HPDE6-E6E7 (cell line): Measurements from ENCODE around the gene TEX14.
"Not testable (repeated sequence)": the region's sequence is repeated elsewhere in the genome, so short reads cannot be mapped to it uniquely, and the experiment has no call there.

ENCODE experiments used
- DNase-seq: peaks from one replicate; pipeline ENCODE4 v3.0.0; 2011; ENCODE audit warnings: missing footprints; ENCODE audit errors: extremely low spot score

TEX14 gene

GRCh38 chr17:58611331-58611730 lies 80.5 kb downstream of the TEX14 start:
- DNase-seq, result no peak

GRCh38 chr17:58606934-58607333 lies 84.9 kb downstream of the TEX14 start:
- DNase-seq, result no peak

DNA sequence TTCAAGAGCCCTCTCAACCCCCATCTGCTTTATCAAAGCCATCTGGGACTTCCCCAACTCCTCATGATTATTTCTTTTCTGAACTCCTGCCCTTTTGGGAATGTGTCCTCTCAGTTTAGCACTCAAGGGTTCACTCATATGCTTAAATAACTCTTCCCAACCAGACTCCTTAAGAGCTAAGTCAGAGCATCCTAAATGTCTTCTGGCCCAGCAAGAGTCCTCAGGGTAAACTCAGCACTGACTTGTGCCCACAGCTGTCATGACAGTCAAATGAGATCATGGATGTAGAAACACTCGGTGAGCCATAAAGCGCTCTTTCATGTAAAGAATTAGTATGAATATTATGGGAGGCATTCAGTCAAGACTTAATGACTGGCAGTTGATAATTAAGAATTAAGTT lies 85.9 kb downstream of the TEX14 start:
- no peak for DNase-seq

DNA sequence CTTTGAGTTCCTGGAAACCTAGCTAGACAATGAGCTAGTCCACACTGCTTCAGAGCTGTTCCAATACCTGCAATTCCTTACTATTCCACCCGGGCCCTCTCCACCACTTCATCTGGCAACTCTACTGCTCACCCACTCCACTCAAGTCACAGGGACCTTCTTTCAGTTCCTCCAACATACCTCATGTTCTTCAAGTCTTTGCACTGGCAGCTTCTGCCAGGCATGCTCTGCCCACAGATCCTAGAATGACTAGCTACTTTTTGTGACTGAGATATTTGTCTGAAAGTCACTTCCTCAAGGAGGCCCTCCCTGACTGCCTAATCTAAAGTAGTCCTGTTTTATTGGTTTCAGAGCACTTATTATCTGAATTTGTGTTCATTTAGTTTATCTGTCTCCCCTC lies 86.4 kb downstream of the TEX14 start:
- DNase-seq, result no peak

- DNase-seq, result no peak
Measured at GRCh38 chr17:58601976-58602375, 89.9 kb downstream of the TEX14 start.

- DNase-seq, result no peak
Measured at GRCh38 chr17:58597371-58597770, 94.5 kb downstream of the TEX14 start.

- no peak for DNase-seq
Measured at GRCh38 chr17:58595194-58595792, 96.6 kb downstream of the TEX14 start.

- DNase-seq, result no peak
Measured at GRCh38 chr17:58593123-58593522, 98.7 kb downstream of the TEX14 start.

DNA sequence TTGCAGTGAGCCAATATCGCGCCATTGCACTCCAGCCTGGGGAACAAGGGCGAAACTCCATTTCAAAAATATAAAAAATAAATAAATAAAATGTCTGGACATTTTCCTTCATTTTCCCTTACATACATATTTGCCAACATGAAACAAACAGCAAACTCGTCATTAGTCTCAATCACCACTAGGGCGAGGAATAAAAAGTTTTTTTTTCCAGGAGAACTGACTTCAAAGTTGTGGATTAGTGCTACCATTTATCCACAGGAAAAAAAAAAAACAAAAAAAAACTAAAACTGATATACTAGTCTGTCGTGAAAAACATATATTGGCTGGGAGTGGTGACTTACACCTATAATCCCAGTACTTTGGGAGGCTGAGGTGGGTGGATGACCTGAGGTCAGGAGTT lies 100.4 kb downstream of the TEX14 start:
- no peak for DNase-seq

DNA sequence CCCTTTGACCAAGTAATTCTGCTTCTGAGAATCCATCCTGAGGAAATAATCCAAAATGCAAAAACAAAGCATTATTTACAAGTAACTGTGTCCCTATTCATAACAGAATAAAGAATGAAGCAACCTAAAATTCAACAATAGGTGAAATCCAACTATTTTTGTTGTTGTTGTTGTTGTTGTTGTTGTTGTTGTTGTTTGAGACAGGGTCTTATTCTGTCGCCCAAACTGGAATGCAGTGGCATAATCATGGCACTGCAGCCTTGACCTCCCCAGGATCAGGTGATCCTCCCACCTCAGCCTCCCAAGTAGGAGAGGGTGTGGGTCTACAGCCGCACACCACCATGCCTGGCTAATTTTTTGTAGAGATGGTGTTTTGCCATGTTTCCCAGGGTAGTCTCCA lies 101.5 kb downstream of the TEX14 start:
- DNase-seq, result no peak

DNA sequence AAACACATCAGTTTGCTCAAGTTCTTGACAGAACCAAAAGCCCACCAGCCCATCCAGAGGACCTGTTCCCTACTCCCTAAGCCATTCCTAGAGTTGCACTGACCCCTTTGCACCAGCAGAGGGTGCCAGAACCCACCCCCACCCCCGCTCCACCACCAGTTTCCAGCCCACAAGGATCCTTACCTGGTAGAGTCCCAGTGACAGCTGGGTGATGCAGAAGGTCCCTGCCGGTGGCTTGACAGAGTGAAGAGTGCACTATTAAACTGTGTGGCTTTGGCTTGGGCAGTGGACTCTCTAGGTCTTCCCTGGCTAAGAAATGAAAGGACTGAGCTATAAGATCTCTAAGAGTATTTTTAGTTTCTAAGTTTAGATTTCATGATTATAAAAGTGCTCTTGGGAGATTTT lies 104.1 kb downstream of the TEX14 start:
- peak; percentile 85 for DNase-seq

- DNase-seq, result no peak
Measured at GRCh38 chr17:58586009-58586644, 105.7 kb downstream of the TEX14 start.

- no peak for DNase-seq
Measured at GRCh38 chr17:58585554-58585953, 106.3 kb downstream of the TEX14 start.

GRCh38 chr17:58583486-58583885 lies 108.4 kb downstream of the TEX14 start:
- no peak for DNase-seq

DNA sequence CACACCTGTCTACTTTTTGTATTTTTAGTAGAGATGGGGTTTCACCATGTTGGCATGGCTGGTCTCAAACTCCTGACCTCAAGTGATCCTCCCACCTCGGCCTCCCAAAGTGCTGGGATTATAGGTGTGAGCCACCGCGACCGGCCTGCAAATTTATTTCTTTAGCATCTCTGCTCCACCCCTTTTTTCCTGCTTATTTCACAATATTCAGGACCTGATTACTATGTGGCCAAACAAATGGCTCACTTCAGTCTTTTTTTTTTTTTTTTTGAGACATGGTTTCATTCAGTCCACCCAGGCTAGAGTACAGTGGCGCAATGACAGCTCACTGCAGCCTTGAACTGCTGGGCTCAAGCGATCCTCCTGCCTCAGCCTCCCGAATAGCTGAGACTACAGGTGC lies 109.1 kb downstream of the TEX14 start:
- DNase-seq, result not testable (repeated sequence)

DNA sequence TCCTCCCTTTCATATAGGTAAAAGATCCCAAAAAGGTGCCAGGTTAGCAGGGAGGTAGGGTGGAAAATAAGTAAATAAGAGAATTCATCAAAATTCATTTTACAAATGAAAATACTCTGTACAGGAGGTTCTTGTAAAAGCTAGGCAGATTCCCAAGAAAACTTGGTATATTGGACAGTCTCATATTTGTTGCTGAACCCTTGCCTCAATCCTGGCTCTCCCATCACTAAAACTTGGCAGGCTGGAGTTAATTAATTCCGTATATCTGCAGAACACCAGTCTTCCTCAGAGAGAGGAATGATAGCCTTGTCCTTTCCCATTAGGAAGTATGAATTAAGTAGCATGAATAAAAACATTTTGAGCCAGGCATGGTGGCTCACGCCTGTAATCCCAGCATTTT lies 111.2 kb downstream of the TEX14 start:
- no peak for DNase-seq

GRCh38 chr17:58577696-58578095 lies 114.1 kb downstream of the TEX14 start:
- no peak for DNase-seq

GRCh38 chr17:58576679-58577367 lies 115.0 kb downstream of the TEX14 start:
- DNase-seq, result peak; percentile 58

GRCh38 chr17:58575511-58575910 lies 116.3 kb downstream of the TEX14 start:
- DNase-seq, result peak; percentile 55

DNA sequence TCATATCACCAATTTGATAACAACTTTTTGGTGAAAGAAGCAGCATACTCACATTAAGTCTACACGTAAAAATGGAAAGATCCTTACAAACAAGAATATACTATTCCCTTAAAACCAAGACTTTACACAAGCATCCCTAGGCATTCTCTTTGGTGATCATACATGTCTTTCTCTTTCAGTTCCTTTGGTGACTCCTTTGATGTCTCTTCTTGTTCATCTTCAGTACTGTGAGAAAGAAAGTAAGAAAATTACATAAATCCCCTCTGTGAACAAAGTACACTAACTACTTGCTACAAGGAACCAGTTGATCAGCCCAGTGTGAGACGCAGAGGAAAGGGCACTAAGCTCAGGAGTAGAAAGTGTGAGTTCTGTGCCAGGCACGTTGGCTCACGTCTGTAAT lies 117.8 kb downstream of the TEX14 start:
- DNase-seq, result no peak

DNA sequence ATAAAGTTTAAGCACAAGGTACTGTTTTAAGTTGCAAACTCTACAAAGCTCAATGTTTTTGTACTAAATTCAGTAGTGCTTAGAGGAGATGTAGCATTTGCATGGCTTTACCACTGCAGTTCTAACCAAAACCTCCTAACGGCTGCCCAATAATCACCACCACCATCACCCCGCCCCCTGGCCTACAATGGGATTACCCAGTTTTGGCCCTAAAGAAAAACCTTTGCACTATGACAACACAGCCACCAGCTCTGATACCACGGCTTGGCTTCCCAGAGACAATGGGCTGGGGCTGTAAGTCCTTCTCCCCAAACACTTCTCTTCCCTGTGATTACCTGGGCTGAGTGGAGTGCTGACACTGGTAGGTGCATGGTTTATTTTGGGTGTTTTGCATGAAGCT lies 119.0 kb downstream of the TEX14 start:
- DNase-seq, result no peak

GRCh38 chr17:58570758-58571157 lies 121.1 kb downstream of the TEX14 start:
- DNase-seq, result no peak

- no peak for DNase-seq
Measured at GRCh38 chr17:58569196-58569595, 122.6 kb downstream of the TEX14 start.
